ENCODE data around the gene TMEM119. TPM values are rescaled to one million over a fixed set of nuclear protein-coding genes. Genes with fewer than 3 reads are reported as not detected.
A peak's percentile ranks its signal among the peaks of the same experiment; 100 is the strongest.

Gene TMEM119
- total and polyA plus RNA-seq, 5 experiments from 2014 or later: 0.06 to 0.77 (median 0.24) TPM; not detected in 1

DNA sequence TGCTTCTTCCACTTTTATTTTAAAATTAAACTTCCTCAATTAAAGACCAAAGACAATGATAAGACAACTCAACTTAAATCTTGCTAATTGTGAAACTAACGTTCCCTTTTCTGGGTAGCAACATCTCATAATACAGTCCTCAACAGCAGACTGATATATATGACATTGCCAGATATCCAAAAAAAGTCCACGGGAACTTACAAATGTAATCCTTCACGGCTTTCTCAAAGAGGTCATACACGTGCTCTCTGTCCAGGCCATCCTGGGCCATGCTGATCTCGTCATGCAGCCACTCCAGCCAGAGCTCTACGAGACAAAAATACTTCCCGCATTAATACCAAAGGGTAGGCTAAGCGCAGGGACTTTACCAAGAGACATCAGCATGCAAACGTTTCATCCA, 50.2 kb downstream of the TMEM119 start:
- peak overlapping the region in 1 of 10 donors; percentile 40 for H3K27ac Mint-ChIP-seq
- H3K4me3 Mint-ChIP-seq: no peak overlapping the region
- H3K9me3 Mint-ChIP-seq: no peaks in the 10 kb centered on the region
- H3K36me3 Mint-ChIP-seq: peaks cover 0 to 73% (median 11%) of the 10 kb centered on the region in 3 donors
- DNase-seq: no peak
- POLR2A ChIA-PET: no interaction called here
- no peak for ATAC-seq
- peaks cover 22 to 55% (median 47%) of the 10 kb centered on the region in 4 donors for H3K4me1 Mint-ChIP-seq
- no peaks in the 10 kb centered on the region for H3K27me3 Mint-ChIP-seq

DNA sequence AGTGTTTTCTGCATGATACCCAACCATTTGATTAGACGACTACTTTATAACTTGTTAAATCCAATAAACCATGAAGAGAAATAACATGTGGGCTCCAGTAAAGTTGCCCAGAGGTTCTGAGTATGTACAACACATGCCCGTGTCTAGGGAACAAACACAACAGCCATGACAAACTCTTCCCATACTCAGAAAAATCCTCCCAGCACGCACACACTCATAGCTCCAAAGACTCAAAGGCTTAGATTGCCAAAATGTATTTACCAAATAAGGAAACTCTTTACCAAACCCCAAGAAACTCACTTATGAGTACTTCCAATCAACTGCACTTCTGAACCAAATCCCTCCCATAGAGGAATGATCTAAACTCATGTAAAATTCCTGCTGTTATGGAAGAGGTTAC, 54.2 kb downstream of the TMEM119 start:
- H3K4me1 Mint-ChIP-seq: peaks cover 21 to 33% (median 30%) of the 10 kb centered on the region in 4 donors
- POLR2A ChIA-PET: no interaction called here
- DNase-seq (no peak), ATAC-seq (no peak)
- H3K36me3 Mint-ChIP-seq: peaks cover 0 to 94% (median 11%) of the 10 kb centered on the region in 3 donors
- H3K27ac Mint-ChIP-seq: peak overlapping the region in 2 of 10 donors; percentile 62 to 70
- H3K9me3 Mint-ChIP-seq: no peaks in the 10 kb centered on the region
- no peak overlapping the region for H3K4me3 Mint-ChIP-seq
- H3K27me3 Mint-ChIP-seq: no peaks in the 10 kb centered on the region

DNA sequence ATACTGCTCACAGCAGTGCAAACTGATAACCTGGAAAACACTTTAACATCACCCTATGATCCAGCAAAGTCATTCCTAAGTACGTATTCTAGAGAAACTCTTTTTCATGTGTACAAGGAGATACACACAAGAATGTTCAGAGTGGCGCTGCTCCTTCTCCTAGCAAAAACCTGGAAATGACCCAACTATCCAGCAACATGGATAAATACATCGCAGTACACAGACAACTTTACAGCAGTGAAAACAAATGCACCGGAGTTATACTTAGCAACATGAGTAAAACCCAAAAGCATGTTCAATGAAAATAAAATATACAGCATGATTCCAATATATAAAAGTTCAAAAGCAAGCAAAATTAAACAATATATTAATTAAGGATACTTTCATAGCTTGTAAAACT, 55.6 kb downstream of the TMEM119 start:
- Mint-ChIP-seq H3K4me1 (peaks cover 18 to 33% (median 25%) of the 10 kb centered on the region in 4 donors), H3K9me3 (no peaks in the 10 kb centered on the region), H3K27me3 (no peaks in the 10 kb centered on the region), H3K4me3 (no peak overlapping the region), H3K27ac (peak overlapping the region in 1 of 10 donors; percentile 63), H3K36me3 (peaks cover 0 to 96% (median 10%) of the 10 kb centered on the region in 3 donors)
- POLR2A ChIA-PET: no interaction called here
- no peak for ATAC-seq
- no peak for DNase-seq

Small RNAs within 50 kb of the gene (microRNA-seq; reads per million reads assigned to microRNA genes)
- 1.0 reads per million for gene MIR4496 (ENCODE audit: borderline microRNAs expressed)

Other genes starting within 250 kb of the TMEM119 start
- gene FICD, start 82.8 kb downstream of the TMEM119 start, total RNA-seq: 1 to 10 TPM; 4.6 to 5.6 TPM
- gene FICD, start 82.8 kb downstream of the TMEM119 start, polyA plus RNA-seq: 1 to 10 TPM; 1.2 to 1.8 (median 1.4) TPM
- gene SART3, start 36.9 kb downstream of the TMEM119 start, total RNA-seq: 10 to 100 TPM; 93.4 to 95.7 TPM
- gene SART3, start 36.9 kb downstream of the TMEM119 start, polyA plus RNA-seq: 10 to 100 TPM; 33.3 to 36.6 (median 36.1) TPM
- gene ISCU, start 35.5 kb downstream of the TMEM119 start, total RNA-seq: 100 to 1,000 TPM; 176 to 184 TPM
- 100 to 1,000 TPM; 287 to 373 (median 324) TPM for gene ISCU, start 35.5 kb downstream of the TMEM119 start, polyA plus RNA-seq
- gene SELPLG, start 35.8 kb upstream of the TMEM119 start, total RNA-seq: 100 to 1,000 TPM; 157 to 163 TPM
- gene SELPLG, start 35.8 kb upstream of the TMEM119 start, polyA plus RNA-seq: 100 to 1,000 TPM; 453 to 720 (median 520) TPM
- gene CORO1C, start 133.4 kb upstream of the TMEM119 start, total RNA-seq: 10 to 100 TPM in 1 of 2 experiments, 1 to 10 TPM in 1; 5.5 to 10.3 TPM
- 10 to 100 TPM in 1 of 3 donors, 1 to 10 TPM in 2; 5.0 to 13.1 (median 6.5) TPM for gene CORO1C, start 133.4 kb upstream of the TMEM119 start, polyA plus RNA-seq